GM18505 (cell line): ENCODE measurements around the gene MGA.

Experiments used
- ATAC-seq: cut with Tn5 transposase; IDR thresholded peaks from one replicate; pipeline ENCODE4 v1.9.1; 2021; ENCODE audit not compliant: unreplicated experiment
- POLR2A ChIP-seq: IDR thresholded peaks from 4 replicates; pipeline ENCODE4 v1.6.1; 2011; ENCODE audit warnings: borderline replicate concordance; ENCODE audit not compliant: insufficient read depth, insufficient read length; ENCODE audit errors: extremely low read depth

MGA gene

GRCh38 chr15:41814534-41814933 lies 154.3 kb downstream of the MGA start:
- no peak for ATAC-seq
- no peak for TF ChIP-seq POLR2A

- ATAC-seq, result no peak
- TF ChIP-seq POLR2A, result no peak
Measured at GRCh38 chr15:41816788-41817187, 156.6 kb downstream of the MGA start.

- TF ChIP-seq POLR2A, result no peak
- no peak for ATAC-seq
Measured at GRCh38 chr15:41817327-41817726, 157.1 kb downstream of the MGA start.

DNA sequence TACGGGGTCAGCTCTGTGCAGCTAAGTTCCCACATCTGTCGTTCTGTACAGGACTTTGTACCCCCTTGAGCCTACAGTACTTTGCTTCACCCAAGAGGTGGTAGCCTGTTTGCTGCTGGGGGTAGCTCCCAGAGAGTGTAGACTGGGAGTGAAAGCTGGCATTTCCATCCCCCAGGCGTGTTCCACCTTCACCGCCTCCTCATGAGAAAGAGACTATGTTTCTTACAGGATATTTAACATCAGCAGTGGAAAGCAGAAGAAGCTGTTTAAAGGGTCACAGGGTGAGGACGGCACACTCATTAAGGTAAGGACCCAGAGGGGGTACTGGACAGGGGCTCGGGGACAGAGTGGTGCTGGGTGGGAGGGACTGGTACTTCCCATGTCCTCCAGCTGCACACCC lies 157.6 kb downstream of the MGA start:
- ATAC-seq, result no peak
- TF ChIP-seq POLR2A, result no peak

DNA sequence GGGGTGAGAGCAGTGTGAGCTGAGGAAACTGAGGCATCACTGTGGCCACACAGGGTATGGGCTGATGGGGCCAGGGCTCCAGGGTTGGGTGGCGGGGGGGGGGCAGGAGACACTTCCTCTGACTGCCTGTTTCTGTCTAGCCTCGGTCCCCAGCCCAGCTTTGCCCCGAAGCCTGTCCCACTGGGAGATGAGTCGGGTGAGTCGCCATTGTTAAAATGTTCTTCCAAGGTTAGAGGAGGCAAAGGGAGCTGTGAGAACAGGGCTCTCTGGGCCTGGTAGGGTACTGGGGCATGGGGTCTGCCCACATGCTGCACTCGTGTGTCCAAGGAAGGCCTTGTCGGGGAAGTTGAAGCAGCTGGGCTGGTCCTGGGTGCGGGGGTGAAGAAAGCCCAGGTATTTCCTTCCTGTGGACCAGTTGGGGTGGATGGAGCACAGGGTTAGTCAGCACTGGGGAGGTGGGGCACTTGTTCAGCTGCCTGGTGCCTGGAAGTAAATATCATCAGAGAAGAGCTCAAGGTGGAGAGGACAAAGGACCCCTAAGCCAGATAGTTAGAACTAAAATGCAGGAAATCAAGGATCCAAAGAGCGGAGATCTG lies 159.3 kb downstream of the MGA start:
- no peak for TF ChIP-seq POLR2A
- ATAC-seq, result no peak

GRCh38 chr15:41820791-41821423 lies 160.7 kb downstream of the MGA start:
- TF ChIP-seq POLR2A, result no peak
- no peak for ATAC-seq

DNA sequence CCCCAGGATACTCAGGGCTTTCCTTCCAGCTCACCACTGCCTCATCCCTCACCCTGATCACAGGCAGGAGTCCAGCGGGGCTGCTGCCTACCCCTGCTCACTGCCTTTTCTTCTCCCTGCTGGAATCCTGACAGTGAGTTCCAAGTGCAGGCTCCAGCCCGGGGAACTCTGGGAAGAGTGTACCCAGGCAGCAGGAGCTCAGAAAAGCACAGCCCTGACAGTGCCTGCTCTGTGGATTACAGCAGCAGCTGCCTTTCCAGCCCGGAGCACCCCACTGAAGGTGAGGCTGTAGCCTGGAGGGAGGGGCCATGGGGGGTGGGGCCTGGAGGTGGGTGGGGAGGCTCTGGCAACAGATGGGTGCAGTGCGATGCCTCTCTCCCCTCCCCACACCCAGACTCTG lies 161.6 kb downstream of the MGA start:
- no peak for TF ChIP-seq POLR2A
- no peak for ATAC-seq

- ATAC-seq, result no peak
- no peak for TF ChIP-seq POLR2A
Measured at GRCh38 chr15:41822471-41822870, 162.3 kb downstream of the MGA start.
